ENCODE measurements around the gene WFDC1. TPM values are rescaled to one million over a fixed set of nuclear protein-coding genes. Genes with fewer than 3 reads are reported as not detected.

WFDC1 gene
- total and polyA plus RNA-seq, 7 donors: 3.0 to 173 (median 15.3) TPM

DNA sequence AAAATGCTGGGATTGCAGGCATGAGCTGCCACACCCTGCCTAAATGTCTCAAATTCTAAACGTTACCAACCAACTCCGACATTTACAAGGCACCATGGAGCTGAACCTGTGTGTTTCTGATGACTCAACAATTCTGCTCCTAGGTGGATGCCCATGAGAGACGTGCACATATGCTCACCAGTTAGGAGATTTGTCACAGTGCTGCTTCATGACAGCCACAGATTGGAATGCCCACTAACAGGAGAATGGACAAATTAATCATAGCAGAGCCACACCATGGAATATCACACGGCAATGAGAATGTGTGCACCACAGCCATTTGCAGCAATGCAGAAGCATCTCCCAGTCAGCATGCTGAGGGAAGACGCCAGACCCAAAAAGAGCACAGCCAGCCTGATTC, 46.8 kb upstream of the WFDC1 start:
- peaks cover 0 to 4% (median 0%) of the 10 kb centered on the region in 4 donors for H3K9me3 ChIP-seq
- TF ChIP-seq POLR2A (IDR thresholded peaks at IDR 0.05): no peak
- TF ChIP-seq, protein P1, sequence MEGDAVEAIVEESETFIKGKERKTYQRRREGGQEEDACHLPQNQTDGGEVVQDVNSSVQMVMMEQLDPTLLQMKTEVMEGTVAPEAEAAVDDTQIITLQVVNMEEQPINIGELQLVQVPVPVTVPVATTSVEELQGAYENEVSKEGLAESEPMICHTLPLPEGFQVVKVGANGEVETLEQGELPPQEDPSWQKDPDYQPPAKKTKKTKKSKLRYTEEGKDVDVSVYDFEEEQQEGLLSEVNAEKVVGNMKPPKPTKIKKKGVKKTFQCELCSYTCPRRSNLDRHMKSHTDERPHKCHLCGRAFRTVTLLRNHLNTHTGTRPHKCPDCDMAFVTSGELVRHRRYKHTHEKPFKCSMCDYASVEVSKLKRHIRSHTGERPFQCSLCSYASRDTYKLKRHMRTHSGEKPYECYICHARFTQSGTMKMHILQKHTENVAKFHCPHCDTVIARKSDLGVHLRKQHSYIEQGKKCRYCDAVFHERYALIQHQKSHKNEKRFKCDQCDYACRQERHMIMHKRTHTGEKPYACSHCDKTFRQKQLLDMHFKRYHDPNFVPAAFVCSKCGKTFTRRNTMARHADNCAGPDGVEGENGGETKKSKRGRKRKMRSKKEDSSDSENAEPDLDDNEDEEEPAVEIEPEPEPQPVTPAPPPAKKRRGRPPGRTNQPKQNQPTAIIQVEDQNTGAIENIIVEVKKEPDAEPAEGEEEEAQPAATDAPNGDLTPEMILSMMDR (IDR thresholded peaks at IDR 0.05): no peak
- intact Hi-C loops (cut with DNase I): no loop called here
- H3K4me1 ChIP-seq: no peaks in the 10 kb centered on the region
- H3K4me3 ChIP-seq: no peak overlapping the region
- no peak for DNase-seq
- WGBS, 2 donors: 88% methylated on average over 5 of the region's 5 CpGs
- no peaks in the 10 kb centered on the region for H3K27me3 ChIP-seq
- no peak overlapping the region for H3K27ac ChIP-seq
- H3K36me3 ChIP-seq: no peaks in the 10 kb centered on the region

DNA sequence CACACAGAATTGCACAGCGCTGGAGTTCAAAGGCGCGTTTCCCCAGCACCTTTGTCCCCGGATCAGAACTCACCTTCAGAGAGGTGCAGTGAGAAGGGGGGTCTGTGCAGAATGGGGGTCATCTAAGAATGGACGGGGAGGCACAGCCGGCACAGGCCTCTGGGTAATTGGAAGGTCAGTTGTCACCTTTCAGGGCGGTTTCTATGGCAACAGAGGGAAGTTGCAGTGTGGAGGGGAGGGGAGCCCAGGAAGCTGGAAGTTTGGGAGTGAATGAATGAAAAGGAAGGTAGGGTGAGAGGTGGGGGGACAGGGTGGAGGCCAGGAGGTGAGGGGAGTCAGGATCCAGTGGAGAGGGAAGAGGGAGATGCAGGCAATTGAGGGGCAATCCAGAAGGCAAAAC, 42.5 kb upstream of the WFDC1 start:
- H3K4me1 ChIP-seq: no peaks in the 10 kb centered on the region
- no peak for DNase-seq
- H3K36me3 ChIP-seq: no peaks in the 10 kb centered on the region
- TF ChIP-seq EP300 (IDR thresholded peaks at IDR 0.05): no peak
- TF ChIP-seq, protein P1 (IDR thresholded peaks at IDR 0.05): no peak
- TF ChIP-seq POLR2AphosphoS5 (IDR thresholded peaks at IDR 0.05): no peak
- no peak for TF ChIP-seq POLR2A (IDR thresholded peaks at IDR 0.05)
- H3K27me3 ChIP-seq: no peaks in the 10 kb centered on the region
- H3K4me3 ChIP-seq: no peak overlapping the region
- H3K27ac ChIP-seq: no peak overlapping the region
- WGBS, 2 donors: 66 to 69% methylated on average over 7 of the region's 7 CpGs
- intact Hi-C loops (cut with DNase I): no loop called here
- H3K9me3 ChIP-seq: peaks cover 0 to 4% (median 0%) of the 10 kb centered on the region in 4 donors

DNA sequence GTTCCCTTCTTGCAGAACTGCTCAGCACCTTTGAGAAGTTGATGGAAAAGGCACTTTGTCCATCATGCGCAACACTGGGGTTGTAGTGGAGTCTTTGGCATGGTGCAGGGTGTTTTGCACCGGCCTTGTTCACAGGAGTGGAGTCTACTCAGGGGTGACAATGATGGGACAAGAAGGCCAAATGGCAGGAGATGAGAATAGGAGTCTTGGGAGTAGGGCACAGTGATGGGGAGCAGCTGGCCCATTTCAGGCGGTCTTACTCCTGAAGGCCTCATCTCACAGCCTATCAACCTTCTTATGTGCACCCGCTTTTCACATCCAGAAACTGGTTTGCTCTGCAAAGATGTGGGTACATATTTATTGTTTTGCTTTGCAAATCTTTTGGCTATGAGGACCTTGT, 41.5 kb upstream of the WFDC1 start:
- H3K27ac ChIP-seq: no peak overlapping the region
- TF ChIP-seq, protein P1 (IDR thresholded peaks at IDR 0.05): no peak
- TF ChIP-seq POLR2AphosphoS5 (IDR thresholded peaks at IDR 0.05) (no peak), POLR2A (IDR thresholded peaks at IDR 0.05) (no peak), EP300 (IDR thresholded peaks at IDR 0.05) (no peak)
- 75 to 84% methylated on average over 4 of the region's 4 CpGs for WGBS, 2 donors
- H3K36me3 ChIP-seq: no peaks in the 10 kb centered on the region
- H3K4me3 ChIP-seq: no peak overlapping the region
- no peaks in the 10 kb centered on the region for H3K27me3 ChIP-seq
- H3K4me1 ChIP-seq: no peaks in the 10 kb centered on the region
- intact Hi-C loops (cut with DNase I): no loop called here
- no peak for DNase-seq
- H3K9me3 ChIP-seq: peaks cover 0 to 4% (median 0%) of the 10 kb centered on the region in 4 donors

DNA sequence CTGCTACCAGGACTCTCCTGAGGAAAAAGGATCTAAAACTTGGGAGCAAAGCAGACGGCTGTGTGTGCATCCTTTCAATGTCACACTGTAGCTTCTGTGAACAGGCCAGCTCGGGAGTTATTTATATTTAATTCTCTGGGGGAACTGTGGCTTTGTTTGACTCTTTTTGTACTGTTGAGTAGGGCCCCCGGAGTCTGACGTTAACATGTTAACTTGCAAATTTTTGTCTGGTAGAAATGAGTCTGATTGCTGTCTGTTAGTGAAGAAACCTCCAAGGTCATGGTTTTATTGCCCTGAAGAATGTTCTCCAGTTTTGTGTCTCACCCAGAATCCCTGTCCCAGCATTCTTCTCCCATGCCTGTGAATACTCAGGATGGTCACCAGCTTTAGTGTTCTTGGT, 40.6 kb upstream of the WFDC1 start:
- no peak for DNase-seq
- Histone ChIP-seq H3K9me3 (peaks cover 0 to 4% (median 0%) of the 10 kb centered on the region in 4 donors), H3K27ac (no peak overlapping the region), H3K4me3 (no peak overlapping the region), H3K27me3 (no peaks in the 10 kb centered on the region), H3K4me1 (no peaks in the 10 kb centered on the region), H3K36me3 (no peaks in the 10 kb centered on the region)
- TF ChIP-seq POLR2AphosphoS5 (IDR thresholded peaks at IDR 0.05): no peak
- WGBS, 2 donors: 40 to 53% methylated on average over 4 of the region's 4 CpGs
- intact Hi-C loops (cut with DNase I): no loop called here

DNA sequence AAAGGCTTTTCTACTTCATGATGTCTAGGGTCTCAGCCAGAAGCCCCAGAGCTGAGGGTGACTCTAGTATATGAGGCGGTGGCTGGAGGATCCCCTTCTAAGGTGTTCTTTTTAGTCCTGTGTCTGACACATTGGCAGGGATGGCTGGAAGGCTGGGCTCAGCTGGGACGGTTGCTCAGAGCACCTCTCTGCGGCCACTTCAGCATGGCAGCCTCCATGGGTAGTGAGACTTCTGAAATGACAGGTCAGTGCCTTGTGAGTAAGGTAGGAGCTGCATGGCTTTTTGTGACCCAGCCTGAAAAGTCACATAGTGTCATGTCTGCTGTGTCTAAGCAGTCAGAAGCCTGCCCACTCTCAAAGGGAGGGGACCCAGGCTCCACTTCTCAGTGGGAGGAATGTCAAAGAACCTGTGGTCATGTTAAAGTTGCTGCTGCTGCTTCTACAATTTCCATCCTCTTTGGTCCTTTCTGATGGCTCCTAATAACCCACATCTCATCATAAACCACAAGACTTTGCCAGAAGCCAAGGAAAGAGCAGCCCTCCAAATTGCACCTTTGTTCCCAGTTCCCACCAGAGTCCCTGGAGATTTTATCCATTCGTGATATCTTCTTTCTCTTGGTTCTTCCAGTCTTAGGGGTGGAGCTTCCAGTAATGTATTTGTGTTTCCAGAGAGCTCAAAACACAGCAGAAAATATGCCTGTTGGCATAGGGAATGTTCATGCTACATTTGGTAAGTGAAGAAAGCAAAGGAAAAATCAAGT, 39.4 kb upstream of the WFDC1 start:
- TF ChIP-seq, protein P1 (IDR thresholded peaks at IDR 0.05): no peak
- no peak for TF ChIP-seq EP300 (IDR thresholded peaks at IDR 0.05)
- no peak for TF ChIP-seq POLR2AphosphoS5 (IDR thresholded peaks at IDR 0.05)
- no peak for TF ChIP-seq POLR2A (IDR thresholded peaks at IDR 0.05)
- no peak overlapping the region for H3K27ac ChIP-seq
- no peak overlapping the region for H3K4me3 ChIP-seq
- peaks cover 0 to 4% (median 0%) of the 10 kb centered on the region in 4 donors for H3K9me3 ChIP-seq
- no peaks in the 10 kb centered on the region for H3K27me3 ChIP-seq
- intact Hi-C loops (cut with DNase I): no loop called here
- H3K4me1 ChIP-seq: no peaks in the 10 kb centered on the region
- 92 to 93% methylated on average over 4 of the region's 4 CpGs for WGBS, 2 donors
- H3K36me3 ChIP-seq: no peaks in the 10 kb centered on the region
- DNase-seq: no peak

Data from sigmoid colon (tissue), 7 donors.